ENCODE data around the gene SLC7A9.

The SLC7A9 gene

GRCh38 chr19:32828643-32829344 is 40.8 kb downstream of the SLC7A9 start:
- no peak overlapping the region for H2AFZ ChIP-seq (ENCODE audit: low read length)

GRCh38 chr19:32828139-32828538 is 41.4 kb downstream of the SLC7A9 start:
- Histone ChIP-seq H3K79me2 (ENCODE audit: insufficient read depth, low read length) (no peaks in the 10 kb centered on the region), H2AFZ (ENCODE audit: low read length) (no peak overlapping the region), H3K36me3 (ENCODE audit: insufficient read depth, low read length) (no peaks in the 10 kb centered on the region), H3K9me3 (ENCODE audit: low read length) (no peaks in the 10 kb centered on the region), H3K4me2 (ENCODE audit: low read length) (no peak overlapping the region), H3K9me2 (ENCODE audit: low read depth, low read length) (no peaks in the 10 kb centered on the region), H4K20me1 (ENCODE audit: insufficient read depth, low read length) (no peaks in the 10 kb centered on the region), H3K27me3 (ENCODE audit: insufficient read depth, low read length) (0 out of 2 replicates have a peak, but pooled peaks cover 6% of the 10 kb centered on the region), H3F3A (ENCODE audit: insufficient read depth, low read length) (no peaks in the 10 kb centered on the region), H3K27ac (ENCODE audit: low read depth, low read length, poor library complexity, severe bottlenecking) (no peak overlapping the region), H3K4me1 (ENCODE audit: insufficient read depth, low read length, severe bottlenecking) (no peaks in the 10 kb centered on the region), H3K4me3 (ENCODE audit: low read depth, low read length, poor library complexity, severe bottlenecking) (no peak overlapping the region), H3K9ac (ENCODE audit: low read length) (no peak overlapping the region)
- TF ChIP-seq CTCF (IDR thresholded peaks at IDR 0.05; ENCODE audit: low read length) = no peak
- no peak for TF ChIP-seq EZH2 (IDR thresholded peaks at IDR 0.05; ENCODE audit: borderline replicate concordance, low read length)

More at GRCh38 chr19:32828643-32829344, 40.8 kb downstream of the SLC7A9 start:
- Histone ChIP-seq H3K36me3 (ENCODE audit: insufficient read depth, low read length) (no peaks in the 10 kb centered on the region), H3K9me2 (ENCODE audit: low read depth, low read length) (no peaks in the 10 kb centered on the region), H3K9me3 (ENCODE audit: low read length) (no peaks in the 10 kb centered on the region), H3K79me2 (ENCODE audit: insufficient read depth, low read length) (no peaks in the 10 kb centered on the region), H3K9ac (ENCODE audit: low read length) (no peak overlapping the region), H3K4me3 (ENCODE audit: low read depth, low read length, poor library complexity, severe bottlenecking) (no peak overlapping the region), H3K27me3 (ENCODE audit: insufficient read depth, low read length) (peaks cover 8% of the 10 kb centered on the region; the same call in 1 of the 2 replicates), H4K20me1 (ENCODE audit: insufficient read depth, low read length) (no peaks in the 10 kb centered on the region), H3K27ac (ENCODE audit: low read depth, low read length, poor library complexity, severe bottlenecking) (no peak overlapping the region), H3K4me2 (ENCODE audit: low read length) (no peak overlapping the region), H3F3A (ENCODE audit: insufficient read depth, low read length) (no peaks in the 10 kb centered on the region), H3K4me1 (ENCODE audit: insufficient read depth, low read length, severe bottlenecking) (no peaks in the 10 kb centered on the region)
- TF ChIP-seq CTCF (IDR thresholded peaks at IDR 0.05; ENCODE audit: low read length) = no peak
- no peak for TF ChIP-seq EZH2 (IDR thresholded peaks at IDR 0.05; ENCODE audit: borderline replicate concordance, low read length)

- TF ChIP-seq EZH2 (IDR thresholded peaks at IDR 0.05; ENCODE audit: borderline replicate concordance, low read length) (no peak), CTCF (IDR thresholded peaks at IDR 0.05; ENCODE audit: low read length) (no peak)
- no peak overlapping the region for H3K4me3 ChIP-seq (ENCODE audit: low read depth, low read length, poor library complexity, severe bottlenecking)
- 0 out of 2 replicates have a peak, but pooled peaks cover 6% of the 10 kb centered on the region for H3K27me3 ChIP-seq (ENCODE audit: insufficient read depth, low read length)
- no peaks in the 10 kb centered on the region for H4K20me1 ChIP-seq (ENCODE audit: insufficient read depth, low read length)
- no peaks in the 10 kb centered on the region for H3K9me3 ChIP-seq (ENCODE audit: low read length)
- no peak overlapping the region for H2AFZ ChIP-seq (ENCODE audit: low read length)
- H3K27ac ChIP-seq (ENCODE audit: low read depth, low read length, poor library complexity, severe bottlenecking) = no peak overlapping the region
- no peak overlapping the region for H3K9ac ChIP-seq (ENCODE audit: low read length)
- no peaks in the 10 kb centered on the region for H3K36me3 ChIP-seq (ENCODE audit: insufficient read depth, low read length)
- H3K79me2 ChIP-seq (ENCODE audit: insufficient read depth, low read length) = no peaks in the 10 kb centered on the region
- H3K4me1 ChIP-seq (ENCODE audit: insufficient read depth, low read length, severe bottlenecking) = no peaks in the 10 kb centered on the region
- H3K4me2 ChIP-seq (ENCODE audit: low read length) = no peak overlapping the region
- H3K9me2 ChIP-seq (ENCODE audit: low read depth, low read length) = no peaks in the 10 kb centered on the region
- no peaks in the 10 kb centered on the region for H3F3A ChIP-seq (ENCODE audit: insufficient read depth, low read length)
Measured at GRCh38 chr19:32824916-32825608, 44.5 kb downstream of the SLC7A9 start.

Measured in OCI-LY1 (cell line).